Astrocyte (in vitro differentiated cells and primary cell): Measurements from ENCODE around the gene APOBEC2. TPM values are rescaled to one million over a fixed set of nuclear protein-coding genes. Genes with fewer than 3 reads are reported as not detected.
A peak's percentile ranks its signal among the peaks of the same experiment; 100 is the strongest.

Experiments
- DNase-seq: peaks from one replicate; pipeline ENCODE4 v3.0.0-alpha.2; 2010; ENCODE audit warnings: low read depth
- FAIRE-seq: peaks from 2 replicates; lab custom pipeline; 2011; peaks lifted over from hg19 to GRCh38; lab: Jason Lieb, UNC
- H2AFZ ChIP-seq: 2 replicates; pipeline ENCODE4 v1.6.0; 2012; ENCODE audit warnings: low read depth, low read length, inconsistent platforms
- H3K27ac ChIP-seq: 2 replicates; pipeline ENCODE4 v1.5.1; 2011; ENCODE audit warnings: low read depth, low read length, inconsistent platforms
- H3K27me3 ChIP-seq: 2 replicates; pipeline ENCODE4 v1.6.0; 2011; ENCODE audit warnings: low read length, inconsistent platforms; ENCODE audit not compliant: insufficient read depth
- H3K36me3 ChIP-seq: 2 replicates; pipeline ENCODE4 v1.5.1; 2011; ENCODE audit warnings: low read length, inconsistent platforms; ENCODE audit not compliant: insufficient read depth
- H3K4me1 ChIP-seq: 2 replicates; pipeline ENCODE4 v1.5.1; 2011; ENCODE audit warnings: low read length, inconsistent platforms; ENCODE audit not compliant: insufficient read depth
- H3K4me2 ChIP-seq: 2 replicates; pipeline ENCODE4 v1.6.0; 2012; ENCODE audit warnings: low read length, inconsistent platforms
- H3K4me3 ChIP-seq: 2 replicates; pipeline ENCODE4 v1.5.1; 2011; ENCODE audit warnings: low read depth, mild to moderate bottlenecking, low read length, inconsistent platforms; ENCODE audit not compliant: insufficient read depth
- H3K79me2 ChIP-seq: 2 replicates; pipeline ENCODE4 v1.6.0; 2012; ENCODE audit warnings: mild to moderate bottlenecking, low read length, inconsistent platforms; ENCODE audit not compliant: insufficient read depth
- H3K9ac ChIP-seq: 2 replicates; pipeline ENCODE4 v1.6.0; 2012; ENCODE audit warnings: mild to moderate bottlenecking, low read length, inconsistent platforms
- H3K9me3 ChIP-seq: 2 replicates; pipeline ENCODE4 v1.5.1; 2012; ENCODE audit warnings: low read depth, mild to moderate bottlenecking, low read length, inconsistent platforms; ENCODE audit not compliant: insufficient read depth
- H4K20me1 ChIP-seq: 2 replicates; pipeline ENCODE4 v1.6.0; 2012; ENCODE audit warnings: low read length, inconsistent platforms; ENCODE audit not compliant: insufficient read depth
- H3K27ac Mint-ChIP-seq: one replicate; pipeline ENCODE4 v1.8.0; 2021; ENCODE audit warnings: mild to moderate bottlenecking, mixed read lengths; ENCODE audit not compliant: unreplicated experiment
- H3K27me3 Mint-ChIP-seq: one replicate; pipeline ENCODE4 v1.8.0; 2021; ENCODE audit warnings: low read depth, mixed read lengths; ENCODE audit not compliant: unreplicated experiment
- H3K36me3 Mint-ChIP-seq: one replicate; pipeline ENCODE4 v1.8.0; 2021; ENCODE audit warnings: low read depth, mixed read lengths; ENCODE audit not compliant: unreplicated experiment
- H3K4me1 Mint-ChIP-seq: one replicate; pipeline ENCODE4 v1.8.0; 2021; ENCODE audit warnings: low read depth, mixed read lengths; ENCODE audit not compliant: unreplicated experiment
- H3K4me3 Mint-ChIP-seq: one replicate; pipeline ENCODE4 v1.8.0; 2021; ENCODE audit warnings: mild to moderate bottlenecking, moderate library complexity, mixed read lengths; ENCODE audit not compliant: unreplicated experiment
- H3K9me3 Mint-ChIP-seq: one replicate; pipeline ENCODE4 v1.8.0; 2021; ENCODE audit warnings: mild to moderate bottlenecking, mixed read lengths; ENCODE audit not compliant: unreplicated experiment
- CTCF ChIP-seq: IDR thresholded peaks from 2 replicates; pipeline ENCODE4 v1.5.1; 2011; ENCODE audit warnings: low read depth, mild to moderate bottlenecking, inconsistent platforms, low read length, moderate library complexity; ENCODE audit not compliant: insufficient read depth
- EZH2 ChIP-seq: IDR thresholded peaks from 2 replicates; pipeline ENCODE4 v1.6.1; 2012; ENCODE audit warnings: mild to moderate bottlenecking, low read length, inconsistent platforms; ENCODE audit not compliant: insufficient read depth
- total RNA-seq: library from RNA; stranded (reverse); gene quantifications from 2 replicates; pipeline ENCODE4 v1.2.1, GENCODE V29; 2021

APOBEC2 gene
- total RNA-seq, 1 donor from 2014 or later = not detected

DNA sequence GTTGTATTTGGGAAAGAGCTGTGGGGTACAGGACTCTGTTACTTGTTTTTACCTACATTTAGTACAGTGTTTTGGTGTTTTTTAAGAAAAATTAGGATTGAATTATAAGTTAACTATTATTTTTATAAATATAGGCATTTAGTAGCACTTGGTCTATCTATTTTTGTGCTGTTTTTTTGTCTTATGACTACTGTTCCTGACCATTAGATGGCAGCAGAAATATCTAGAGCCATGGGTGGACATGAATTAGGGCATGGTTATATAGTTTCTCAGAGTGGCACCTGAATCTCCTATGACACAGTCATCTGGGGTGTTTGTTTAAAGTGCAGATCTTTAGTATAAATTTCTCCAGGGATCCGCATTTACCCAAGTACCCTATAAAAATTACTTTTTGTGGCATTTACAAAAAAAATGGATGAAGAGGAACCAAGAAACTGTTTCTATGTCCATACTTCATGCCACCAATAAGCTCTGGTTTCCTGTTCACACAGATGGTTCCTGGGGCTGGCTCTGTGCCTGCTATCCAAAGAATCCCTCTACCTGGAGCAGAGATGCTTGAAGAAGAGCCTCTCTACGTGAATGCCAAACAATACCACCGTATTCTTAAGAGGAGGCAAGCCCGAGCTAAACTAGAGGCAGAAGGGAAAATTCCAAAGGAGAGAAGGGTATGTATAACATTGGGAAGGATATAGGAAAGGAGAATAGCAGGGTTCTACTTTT is 39.6 kb downstream of the APOBEC2 start:
- Histone ChIP-seq H3K79me2 (peaks cover 3% of the 10 kb centered on the region), H3K9me3 (no peaks in the 10 kb centered on the region), H3K36me3 (peaks cover 66% of the 10 kb centered on the region), H3K27ac (no peak overlapping the region), H4K20me1 (peaks cover 17% of the 10 kb centered on the region), H3K27me3 (no peaks in the 10 kb centered on the region), H3K4me3 (no peak overlapping the region), H3K4me2 (no peak overlapping the region), H3K4me1 (peaks cover 12% of the 10 kb centered on the region), H3K9ac (no peak overlapping the region), H2AFZ (no peak overlapping the region)
- Mint-ChIP-seq H3K36me3 (peaks cover 19% of the 10 kb centered on the region), H3K4me1 (peaks cover 6% of the 10 kb centered on the region), H3K9me3 (no peaks in the 10 kb centered on the region), H3K27me3 (no peaks in the 10 kb centered on the region), H3K4me3 (no peak overlapping the region), H3K27ac (no peak overlapping the region)
- DNase-seq = no peak
- no peak for FAIRE-seq
- TF ChIP-seq CTCF = peak; percentile 29
- no peak for TF ChIP-seq EZH2

DNA sequence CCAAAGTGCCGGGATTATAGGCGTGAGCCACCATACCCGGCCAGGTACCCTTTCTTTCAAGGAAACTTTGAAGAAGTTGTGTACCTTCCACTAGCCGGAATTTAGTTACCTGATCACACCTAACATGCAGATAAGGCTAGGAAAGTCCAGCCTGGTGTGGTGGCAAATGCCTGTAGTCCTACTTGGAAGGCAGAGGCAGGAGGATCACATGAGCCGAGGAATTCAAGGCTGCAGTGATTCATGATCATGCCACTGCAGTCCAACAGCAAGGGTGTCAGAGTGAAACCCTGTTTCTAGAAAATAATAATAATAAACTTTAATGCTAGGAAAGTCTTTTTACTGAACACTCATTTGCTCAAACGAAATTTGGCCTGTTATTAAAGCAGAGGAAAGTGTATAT is 40.7 kb downstream of the APOBEC2 start:
- Histone ChIP-seq H3K9me3 (no peaks in the 10 kb centered on the region), H3K27ac (no peak overlapping the region), H3K4me1 (peaks cover 23% of the 10 kb centered on the region), H3K9ac (no peak overlapping the region), H3K27me3 (no peaks in the 10 kb centered on the region), H3K4me2 (no peak overlapping the region), H2AFZ (no peak overlapping the region), H3K79me2 (no peaks in the 10 kb centered on the region), H3K36me3 (peaks cover 66% of the 10 kb centered on the region), H3K4me3 (no peak overlapping the region), H4K20me1 (peaks cover 24% of the 10 kb centered on the region)
- TF ChIP-seq EZH2 (no peak), CTCF (no peak)
- Mint-ChIP-seq H3K4me1 (peaks cover 14% of the 10 kb centered on the region), H3K36me3 (peaks cover 21% of the 10 kb centered on the region), H3K4me3 (no peak overlapping the region), H3K9me3 (no peaks in the 10 kb centered on the region), H3K27ac (peak overlapping the region; percentile 55), H3K27me3 (no peaks in the 10 kb centered on the region)
- FAIRE-seq = no peak
- no peak for DNase-seq

- Mint-ChIP-seq H3K4me1 (peaks cover 15% of the 10 kb centered on the region), H3K9me3 (no peaks in the 10 kb centered on the region), H3K27me3 (no peaks in the 10 kb centered on the region), H3K27ac (peak overlapping the region; percentile 30), H3K36me3 (peaks cover 29% of the 10 kb centered on the region), H3K4me3 (no peak overlapping the region)
- Histone ChIP-seq H3K9me3 (no peaks in the 10 kb centered on the region), H3K4me2 (peak overlapping the region; percentile 55), H3K79me2 (peaks cover 2% of the 10 kb centered on the region), H2AFZ (no peak overlapping the region), H3K27ac (peak overlapping the region; percentile 62), H3K36me3 (peaks cover 51% of the 10 kb centered on the region), H3K27me3 (no peaks in the 10 kb centered on the region), H3K4me3 (no peak overlapping the region), H3K4me1 (peaks cover 23% of the 10 kb centered on the region), H4K20me1 (peaks cover 27% of the 10 kb centered on the region), H3K9ac (peak overlapping the region; percentile 26)
- DNase-seq (peak; percentile 84), FAIRE-seq (peak; percentile 41)
- TF ChIP-seq EZH2 (no peak), CTCF (peak; percentile 7)
These were observed 44.6 kb downstream of the APOBEC2 start for GRCh38 chr6:41097467-41098090.
